ENCODE measurements around the gene PPP1R9A.

PPP1R9A gene

GRCh38 chr7:95334447-95334846, 427.1 kb downstream of the PPP1R9A start:
- Histone ChIP-seq H3K9me3 (ENCODE audit: control insufficient read depth, low read depth, low read length) (no peaks in the 10 kb centered on the region), H3K27me3 (ENCODE audit: control insufficient read depth, insufficient read depth, low read length) (no peaks in the 10 kb centered on the region), H3K27ac (ENCODE audit: low read length) (no peak overlapping the region), H3K4me1 (ENCODE audit: control insufficient read depth, low read depth, low read length) (no peaks in the 10 kb centered on the region), H3K4me3 (ENCODE audit: low read length) (no peak overlapping the region), H3K36me3 (ENCODE audit: control insufficient read depth, low read depth, low read length) (no peaks in the 10 kb centered on the region), H3K9ac (ENCODE audit: low read length) (no peak overlapping the region)

- no peaks in the 10 kb centered on the region for H3K36me3 ChIP-seq (ENCODE audit: control insufficient read depth, low read depth, low read length)
Observed at GRCh38 chr7:95335093-95335492, 427.7 kb downstream of the PPP1R9A start.

GRCh38 chr7:95338832-95339231, 431.4 kb downstream of the PPP1R9A start:
- no peak overlapping the region for H3K9ac ChIP-seq (ENCODE audit: low read length)
- no peaks in the 10 kb centered on the region for H3K36me3 ChIP-seq (ENCODE audit: control insufficient read depth, low read depth, low read length)
- peaks cover 6% of the 10 kb centered on the region for H3K4me1 ChIP-seq (ENCODE audit: control insufficient read depth, low read depth, low read length)
- H3K4me3 ChIP-seq (ENCODE audit: low read length) = no peak overlapping the region
- H3K27ac ChIP-seq (ENCODE audit: low read length) = no peak overlapping the region
- H3K27me3 ChIP-seq (ENCODE audit: control insufficient read depth, insufficient read depth, low read length) = no peaks in the 10 kb centered on the region
- H3K9me3 ChIP-seq (ENCODE audit: control insufficient read depth, low read depth, low read length) = no peaks in the 10 kb centered on the region

More at GRCh38 chr7:95335093-95335492, 427.7 kb downstream of the PPP1R9A start:
- Histone ChIP-seq H3K9me3 (ENCODE audit: control insufficient read depth, low read depth, low read length) (no peaks in the 10 kb centered on the region), H3K4me1 (ENCODE audit: control insufficient read depth, low read depth, low read length) (no peaks in the 10 kb centered on the region), H3K4me3 (ENCODE audit: low read length) (no peak overlapping the region), H3K27me3 (ENCODE audit: control insufficient read depth, insufficient read depth, low read length) (no peaks in the 10 kb centered on the region), H3K27ac (ENCODE audit: low read length) (no peak overlapping the region), H3K9ac (ENCODE audit: low read length) (no peak overlapping the region)

- Histone ChIP-seq H3K27ac (ENCODE audit: low read length) (no peak overlapping the region), H3K9ac (ENCODE audit: low read length) (no peak overlapping the region), H3K4me3 (ENCODE audit: low read length) (no peak overlapping the region), H3K27me3 (ENCODE audit: control insufficient read depth, insufficient read depth, low read length) (no peaks in the 10 kb centered on the region), H3K4me1 (ENCODE audit: control insufficient read depth, low read depth, low read length) (peaks cover 6% of the 10 kb centered on the region), H3K36me3 (ENCODE audit: control insufficient read depth, low read depth, low read length) (no peaks in the 10 kb centered on the region), H3K9me3 (ENCODE audit: control insufficient read depth, low read depth, low read length) (no peaks in the 10 kb centered on the region)
Observed at GRCh38 chr7:95340491-95340890, 433.1 kb downstream of the PPP1R9A start.

- Histone ChIP-seq H3K9me3 (ENCODE audit: control insufficient read depth, low read depth, low read length) (no peaks in the 10 kb centered on the region), H3K27me3 (ENCODE audit: control insufficient read depth, insufficient read depth, low read length) (no peaks in the 10 kb centered on the region), H3K9ac (ENCODE audit: low read length) (no peak overlapping the region), H3K4me1 (ENCODE audit: control insufficient read depth, low read depth, low read length) (peaks cover 6% of the 10 kb centered on the region), H3K36me3 (ENCODE audit: control insufficient read depth, low read depth, low read length) (no peaks in the 10 kb centered on the region), H3K4me3 (ENCODE audit: low read length) (no peak overlapping the region), H3K27ac (ENCODE audit: low read length) (no peak overlapping the region)
Observed at GRCh38 chr7:95342029-95342428, 434.6 kb downstream of the PPP1R9A start.

GRCh38 chr7:95342642-95343307, 435.4 kb downstream of the PPP1R9A start:
- H3K9ac ChIP-seq (ENCODE audit: low read length) = no peak overlapping the region
- H3K36me3 ChIP-seq (ENCODE audit: control insufficient read depth, low read depth, low read length) = no peaks in the 10 kb centered on the region
- H3K4me3 ChIP-seq (ENCODE audit: low read length) = no peak overlapping the region
- no peak overlapping the region for H3K27ac ChIP-seq (ENCODE audit: low read length)
- H3K9me3 ChIP-seq (ENCODE audit: control insufficient read depth, low read depth, low read length) = no peaks in the 10 kb centered on the region
- peaks cover 6% of the 10 kb centered on the region for H3K4me1 ChIP-seq (ENCODE audit: control insufficient read depth, low read depth, low read length)
- H3K27me3 ChIP-seq (ENCODE audit: control insufficient read depth, insufficient read depth, low read length) = no peaks in the 10 kb centered on the region

Measured in iPS-18a (cell line).